ENCODE data around the gene HOXB4. TPM values are rescaled to one million over a fixed set of nuclear protein-coding genes. Genes with fewer than 3 reads are reported as not detected.
A peak's percentile ranks its signal among the peaks of the same experiment; 100 is the strongest.

Gene HOXB4
- total RNA-seq, 1 experiment from 2014 or later = not detected

- Histone ChIP-seq H4K20me1 (ENCODE audit: control insufficient read depth, insufficient read depth, insufficient read length) (no peaks in the 10 kb centered on the region), H3K56ac (ENCODE audit: insufficient read length, low read depth, low read length) (no peak within 1 kb of the TSS), H3K27me3 (ENCODE audit: insufficient read depth, low read length) (peaks cover 97% of the 10 kb centered on the region), H2BK12ac (ENCODE audit: insufficient read length, low read depth, low read length) (no peak within 1 kb of the TSS), H3K18ac (ENCODE audit: insufficient read length, low read depth, low read length) (no peak within 1 kb of the TSS), H3K79me1 (ENCODE audit: insufficient read depth, low read depth, low read length, poor library complexity, severe bottlenecking) (no peaks in the 10 kb centered on the region), H3K79me2 (ENCODE audit: insufficient read depth, low read length) (no peaks in the 10 kb centered on the region), H2BK120ac (ENCODE audit: low read depth, low read length, poor library complexity, severe bottlenecking) (no peak within 1 kb of the TSS), H3K23ac (ENCODE audit: insufficient read length, low read depth, low read length) (no peak within 1 kb of the TSS), H2AFZ (ENCODE audit: low read length) (no peak within 1 kb of the TSS), H4K5ac (ENCODE audit: insufficient read length, low read depth, low read length) (no peak within 1 kb of the TSS), H3K14ac (ENCODE audit: insufficient read depth, low read length) (no peak within 1 kb of the TSS), H2AK5ac (ENCODE audit: insufficient read length, low read length) (no peak within 1 kb of the TSS), H3T11ph (ENCODE audit: low read length) (no peak within 1 kb of the TSS), H4K8ac (replicated peaks; ENCODE audit: insufficient read length, low read depth, low read length) (no peak within 1 kb of the TSS), H2BK15ac (ENCODE audit: low read depth, low read length) (peak within 1 kb of the TSS; percentile 53; the same call in 1 of the 2 replicates), H4K91ac (ENCODE audit: insufficient read length, low read depth, low read length) (no peak within 1 kb of the TSS), H3K4ac (ENCODE audit: low read depth, low read length) (no peak within 1 kb of the TSS), H2BK20ac (ENCODE audit: low read depth, low read length, poor library complexity, severe bottlenecking) (no peak within 1 kb of the TSS), H3K9ac (ENCODE audit: extremely low read depth, insufficient read length, low read length) (no peak within 1 kb of the TSS), H3K23me2 (ENCODE audit: insufficient read length, low read depth, low read length, poor library complexity, severe bottlenecking) (peaks cover 3% of the 10 kb centered on the region), H3K4me2 (ENCODE audit: insufficient read depth, insufficient read length, low read length) (no peak within 1 kb of the TSS), H3K4me1 (ENCODE audit: insufficient read depth, low read length) (no peaks in the 10 kb centered on the region), H3K27ac (ENCODE audit: insufficient read length, low read depth, low read length) (no peak within 1 kb of the TSS), H2BK5ac (ENCODE audit: insufficient read length, low read length) (no peak within 1 kb of the TSS), H3K9me3 (ENCODE audit: control insufficient read depth, low read depth, low read length) (no peaks in the 10 kb centered on the region)
- no peak within 1 kb of the TSS for H3K27ac Mint-ChIP-seq
- H3K27me3 Mint-ChIP-seq (ENCODE audit: low read depth) = peaks cover 100% of the 10 kb centered on the region
- WGBS (ENCODE audit: extremely low coverage, insufficient read length, low lambda C conversion rate) = no CpG with 5 or more reads among the region's 41 CpGs
- no peak within 1 kb of the TSS for H3K4me3 Mint-ChIP-seq
- H3K4me1 Mint-ChIP-seq = peaks cover 12 to 36% of the 10 kb centered on the region in 2 experiments
- no peak for DNase-seq
- H3K9me3 Mint-ChIP-seq = peaks cover 7 to 21% of the 10 kb centered on the region in 2 experiments; a peak in 4 of 5 replicates
- TF ChIP-seq, protein P1, sequence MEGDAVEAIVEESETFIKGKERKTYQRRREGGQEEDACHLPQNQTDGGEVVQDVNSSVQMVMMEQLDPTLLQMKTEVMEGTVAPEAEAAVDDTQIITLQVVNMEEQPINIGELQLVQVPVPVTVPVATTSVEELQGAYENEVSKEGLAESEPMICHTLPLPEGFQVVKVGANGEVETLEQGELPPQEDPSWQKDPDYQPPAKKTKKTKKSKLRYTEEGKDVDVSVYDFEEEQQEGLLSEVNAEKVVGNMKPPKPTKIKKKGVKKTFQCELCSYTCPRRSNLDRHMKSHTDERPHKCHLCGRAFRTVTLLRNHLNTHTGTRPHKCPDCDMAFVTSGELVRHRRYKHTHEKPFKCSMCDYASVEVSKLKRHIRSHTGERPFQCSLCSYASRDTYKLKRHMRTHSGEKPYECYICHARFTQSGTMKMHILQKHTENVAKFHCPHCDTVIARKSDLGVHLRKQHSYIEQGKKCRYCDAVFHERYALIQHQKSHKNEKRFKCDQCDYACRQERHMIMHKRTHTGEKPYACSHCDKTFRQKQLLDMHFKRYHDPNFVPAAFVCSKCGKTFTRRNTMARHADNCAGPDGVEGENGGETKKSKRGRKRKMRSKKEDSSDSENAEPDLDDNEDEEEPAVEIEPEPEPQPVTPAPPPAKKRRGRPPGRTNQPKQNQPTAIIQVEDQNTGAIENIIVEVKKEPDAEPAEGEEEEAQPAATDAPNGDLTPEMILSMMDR (conservative IDR thresholded peaks at IDR 0.05) = no peak
- no peaks in the 10 kb centered on the region; a peak in 1 of 7 replicates for H3K36me3 Mint-ChIP-seq (ENCODE audit: insufficient read depth in 1 of 3, low read depth in 3 of 3)
These were observed 37.2 kb upstream of the HOXB4 start, which contains the start of gene HOXB8 for GRCh38 chr17:48615047-48615962. TSS of gene HOXB8 (minus strand) at chr17:48615292. CDS start at chr17:48614704, 588 bp downstream.

All from H9 (cell line).